GM18511 (cell line): ENCODE results near the gene PCNX2.

Source experiments
- ATAC-seq: cut with Tn5 transposase; IDR thresholded peaks from one replicate; pipeline ENCODE4 v1.9.1; 2021; ENCODE audit warnings: mild to moderate bottlenecking, moderate library complexity; ENCODE audit not compliant: unreplicated experiment

PCNX2 gene

DNA sequence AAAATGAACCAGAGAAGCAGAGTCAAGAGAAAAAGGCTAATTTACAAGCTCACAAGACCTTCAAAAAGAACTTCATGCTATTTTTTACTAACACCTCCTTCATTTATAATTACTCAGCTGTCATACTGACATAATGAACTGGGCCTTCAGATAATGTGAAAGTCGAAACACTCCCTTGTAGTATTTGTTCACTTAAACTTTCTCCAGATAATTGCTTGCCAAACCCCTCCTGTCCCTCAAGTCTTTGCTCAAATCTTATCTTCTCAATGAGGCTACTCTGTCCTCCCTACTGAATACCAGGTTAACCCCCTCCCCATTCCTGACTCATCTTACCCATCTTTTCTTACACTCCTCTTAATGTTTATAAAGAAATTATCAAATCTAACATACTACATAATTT, 20.9 kb upstream of the PCNX2 start:
- no peak for ATAC-seq

DNA sequence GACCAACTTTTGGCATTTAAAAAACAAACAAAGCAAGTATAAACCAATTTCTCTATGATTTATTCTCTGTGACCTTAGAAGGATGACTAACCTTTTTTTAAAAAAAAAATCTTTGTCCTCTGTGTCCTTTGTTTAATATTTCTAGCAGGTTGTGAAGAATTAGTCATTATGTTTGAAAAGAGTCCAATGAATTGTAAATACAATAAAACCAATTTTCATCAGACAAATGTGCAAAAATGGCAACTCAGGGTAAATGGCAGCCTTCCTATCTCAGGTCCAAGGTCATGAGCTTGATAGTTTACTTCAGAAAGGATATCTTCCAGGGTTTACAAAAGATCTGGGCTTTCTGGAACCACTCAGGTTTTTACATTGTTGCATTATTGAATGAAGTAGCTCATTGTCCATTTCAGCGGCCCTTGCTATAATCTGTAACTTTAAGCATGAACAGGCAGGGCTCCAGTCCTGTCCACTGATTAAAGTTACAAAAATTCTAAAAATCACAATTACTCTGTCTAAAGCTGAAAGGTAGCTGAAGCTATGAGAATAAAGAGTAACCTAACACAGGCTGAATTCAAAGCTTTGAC, 20.3 kb upstream of the PCNX2 start:
- no peak for ATAC-seq

DNA sequence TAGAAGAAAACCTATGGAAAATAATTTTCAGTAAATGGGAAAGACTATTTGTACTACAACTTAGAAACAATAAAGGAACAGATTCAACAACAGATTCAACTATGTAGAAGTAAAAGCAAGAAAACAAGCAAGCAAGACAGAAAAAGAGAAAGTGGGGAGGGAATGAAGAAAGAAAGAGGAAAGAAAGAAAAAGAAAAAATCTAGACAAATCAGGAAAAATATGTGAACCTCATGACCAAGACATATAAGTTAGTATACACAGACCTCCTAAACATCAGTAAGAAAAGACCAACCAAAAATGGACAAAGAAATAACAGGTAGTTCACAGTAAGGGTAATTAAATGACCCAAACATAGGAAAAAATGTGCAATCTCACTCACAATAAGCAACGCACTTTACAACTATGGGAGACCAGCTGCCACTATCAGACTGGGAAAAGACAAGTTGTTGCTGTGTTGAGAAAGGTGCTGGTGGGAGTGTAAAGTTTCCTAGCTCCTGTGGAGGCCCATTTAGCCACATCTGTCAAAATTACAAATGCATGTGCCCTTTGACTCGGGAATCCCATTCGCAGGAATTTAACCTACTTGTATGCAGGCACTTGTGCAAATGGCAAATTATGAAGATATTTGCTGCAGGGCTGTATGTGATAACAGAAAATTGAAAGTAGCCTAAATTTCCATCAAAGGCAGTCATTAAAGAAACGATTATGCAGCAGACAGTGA, 18.1 kb upstream of the PCNX2 start:
- no peak for ATAC-seq

DNA sequence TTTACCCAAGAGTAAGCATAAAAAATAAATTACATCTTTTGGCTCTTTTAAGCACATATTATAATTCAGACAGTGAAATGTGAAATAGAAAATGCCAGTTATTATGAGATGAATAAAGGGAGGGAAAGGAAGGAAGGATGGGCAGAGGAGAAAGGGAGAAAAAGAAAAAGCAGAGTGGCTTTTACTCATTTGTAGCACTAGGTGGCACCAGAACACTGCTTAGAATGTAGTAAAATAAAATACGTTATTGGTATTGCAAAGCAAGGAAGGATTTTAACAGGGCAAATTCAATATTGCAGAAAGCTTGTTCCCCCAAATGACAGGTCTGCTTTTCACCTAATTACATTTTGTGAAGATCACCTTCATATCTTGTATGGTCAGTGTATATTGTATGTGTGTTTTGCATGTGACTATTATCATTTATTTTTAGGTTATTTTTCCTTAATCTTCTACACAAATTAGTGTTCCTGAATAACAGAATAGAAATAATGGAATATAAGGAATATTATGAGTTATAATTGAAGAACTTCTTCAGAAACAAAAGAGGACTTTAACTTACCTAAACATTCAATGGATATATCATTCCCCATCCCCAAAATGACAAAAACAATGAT, 9.1 kb upstream of the PCNX2 start:
- ATAC-seq, result peak; percentile 49

DNA sequence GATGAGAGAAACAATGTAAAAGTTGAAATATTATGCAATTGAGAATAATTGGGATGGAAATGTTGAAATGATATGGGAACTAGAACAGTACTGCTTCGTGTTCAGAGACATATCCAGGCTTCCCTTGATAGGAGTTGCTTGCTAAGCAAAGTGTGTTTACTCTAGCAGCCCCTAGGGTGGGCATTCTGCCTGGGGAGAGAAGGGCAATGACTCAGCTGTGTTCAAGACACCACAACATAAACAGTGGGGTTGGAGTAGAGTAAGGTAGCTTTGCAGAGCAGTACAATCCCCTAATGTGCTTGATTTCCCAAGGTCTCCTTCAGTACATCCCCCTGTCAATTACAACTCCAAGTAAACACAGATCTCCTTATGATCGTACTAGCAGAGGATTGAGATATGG, 4.8 kb upstream of the PCNX2 start:
- no peak for ATAC-seq

DNA sequence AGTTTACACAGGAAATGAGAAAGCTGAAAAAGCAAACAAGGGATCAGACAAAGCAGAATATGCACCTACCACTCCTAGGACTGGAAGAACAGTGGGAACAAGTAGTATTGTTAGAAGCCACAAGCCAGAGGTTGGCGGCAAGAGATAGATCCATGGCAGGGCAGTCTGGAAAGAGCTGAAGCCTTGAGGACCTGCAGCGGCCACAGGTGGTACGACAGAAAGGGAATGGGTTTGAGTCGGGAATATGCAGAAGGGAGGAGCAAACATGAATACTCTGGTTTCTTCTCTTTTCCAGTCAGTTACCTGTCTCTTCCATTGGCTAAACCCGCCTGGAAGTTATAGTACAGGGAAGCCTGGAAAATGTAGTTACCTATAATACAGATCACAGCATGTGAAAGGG, 3.9 kb upstream of the PCNX2 start:
- no peak for ATAC-seq

DNA sequence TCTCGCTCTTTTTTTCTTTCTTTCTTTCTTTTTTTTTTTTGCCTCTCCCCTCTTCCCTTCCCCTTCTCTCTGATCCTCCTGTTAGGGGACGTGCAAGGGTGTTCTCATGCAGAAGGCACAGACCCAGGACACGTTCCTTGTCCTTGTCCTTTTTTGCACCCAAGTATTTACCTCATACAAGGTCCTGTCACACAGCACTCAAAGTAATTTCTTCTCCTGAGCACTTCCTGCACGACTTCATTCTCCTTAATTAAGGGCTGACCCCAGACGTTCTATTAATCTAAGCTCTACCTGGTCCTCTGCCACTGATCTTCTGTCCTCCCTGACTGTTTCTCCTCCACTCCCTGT, 424 bp upstream of the PCNX2 start:
- ATAC-seq, result no peak

DNA sequence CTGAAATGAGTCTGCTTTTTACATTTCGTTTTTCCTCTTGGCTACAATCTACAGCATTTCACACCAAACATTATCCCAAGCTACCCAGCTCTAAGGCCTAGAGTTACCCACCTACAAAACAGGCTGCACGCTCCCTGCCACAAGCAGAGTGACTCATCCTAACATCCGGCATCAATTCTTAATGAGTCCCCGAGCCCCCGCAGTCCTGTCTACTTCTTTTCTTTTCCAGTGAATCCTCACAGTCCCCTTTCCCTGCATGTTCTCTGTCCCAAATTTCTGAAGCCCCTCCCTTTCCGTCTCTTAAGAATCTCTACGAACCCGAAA, 650 bp downstream of the PCNX2 start:
- peak; percentile 59 for ATAC-seq

DNA sequence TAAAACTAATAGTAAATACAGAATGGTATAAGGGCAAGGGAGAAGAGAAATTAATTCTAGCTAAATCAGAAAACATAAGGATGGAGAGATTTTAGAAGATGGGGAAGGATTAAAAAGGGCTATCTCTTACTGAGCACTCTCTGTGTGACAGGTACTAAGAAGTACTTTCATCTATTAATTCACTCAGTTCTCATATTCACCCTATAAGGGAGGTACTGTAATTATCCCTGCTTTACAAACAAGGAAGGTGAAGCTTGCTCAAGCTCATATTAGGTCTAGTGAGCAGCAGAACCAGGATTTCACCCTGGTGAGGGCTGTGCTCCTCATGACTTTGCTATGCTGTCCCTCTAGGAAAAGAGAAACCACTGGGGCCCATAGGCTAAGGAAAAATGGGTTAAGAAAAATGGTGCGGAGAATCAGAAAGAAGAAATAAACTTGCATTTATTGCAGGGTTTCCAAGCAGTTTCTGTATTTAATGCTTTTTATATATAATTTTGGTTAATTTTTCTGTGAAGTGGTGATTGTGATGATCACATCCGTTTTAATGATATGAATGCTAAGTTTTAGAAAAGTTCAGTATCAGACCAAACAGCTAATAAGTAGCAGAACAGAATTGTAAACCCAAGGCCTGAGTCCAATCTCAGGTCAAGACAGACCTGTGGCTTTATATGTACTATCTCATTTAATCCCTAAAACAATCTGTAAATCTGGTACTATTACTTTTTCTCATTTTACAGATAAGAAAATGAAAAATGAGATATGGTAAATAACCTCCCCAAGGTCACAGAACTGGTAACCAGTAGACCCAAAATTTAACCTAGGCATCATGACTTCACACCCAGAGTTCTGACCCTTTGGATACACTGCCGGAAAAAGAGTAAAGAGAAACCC, 1.7 kb downstream of the PCNX2 start:
- no peak for ATAC-seq

DNA sequence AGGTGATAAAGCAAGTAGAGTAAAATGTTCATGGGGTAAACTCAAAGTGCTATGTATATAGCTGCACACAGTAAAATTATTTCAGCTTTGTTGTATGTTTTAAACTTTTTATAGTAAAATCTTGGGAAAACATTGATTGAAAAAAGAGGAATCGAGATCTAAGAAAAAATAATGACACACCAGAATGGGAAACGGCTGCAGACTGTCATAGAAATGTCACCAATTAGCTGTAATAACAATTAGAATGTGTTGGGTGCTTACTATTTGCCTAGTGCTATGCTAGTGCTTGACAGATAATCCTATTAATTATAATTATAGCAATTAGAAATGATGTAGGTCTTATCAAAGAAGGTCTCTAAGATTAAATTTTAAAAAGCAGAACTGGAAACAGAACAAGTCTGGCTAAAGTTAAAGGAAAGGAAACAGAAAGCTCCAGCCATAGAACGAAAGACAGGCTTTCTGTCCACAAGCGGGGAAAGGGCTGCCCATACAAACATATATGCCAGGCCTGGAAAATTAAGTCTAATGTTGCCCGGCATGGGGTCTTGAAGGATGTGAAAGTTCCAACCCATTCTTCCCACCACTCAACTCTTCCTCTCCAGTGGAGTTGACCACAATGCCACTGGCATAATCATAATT, 5.0 kb downstream of the PCNX2 start:
- no peak for ATAC-seq

DNA sequence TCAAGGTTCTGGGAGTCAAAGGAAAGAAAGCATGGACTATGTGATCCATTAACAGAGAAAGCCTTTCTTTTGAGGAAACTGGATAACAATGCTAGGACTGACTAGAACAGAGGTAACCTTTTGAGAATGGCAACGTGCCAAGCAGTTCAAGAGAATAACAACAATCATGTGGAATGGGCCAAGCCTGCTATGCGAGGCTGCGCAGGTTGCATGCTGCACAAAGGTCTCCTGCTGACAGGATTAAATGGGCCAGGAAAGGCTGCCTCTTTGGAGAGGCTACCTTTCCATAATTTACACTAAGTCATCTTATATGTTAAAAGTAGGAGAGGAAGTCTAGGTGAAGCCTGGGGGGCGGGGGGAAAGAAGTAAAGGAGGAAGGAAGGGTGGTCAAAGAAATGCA, 5.8 kb downstream of the PCNX2 start:
- ATAC-seq, result no peak

DNA sequence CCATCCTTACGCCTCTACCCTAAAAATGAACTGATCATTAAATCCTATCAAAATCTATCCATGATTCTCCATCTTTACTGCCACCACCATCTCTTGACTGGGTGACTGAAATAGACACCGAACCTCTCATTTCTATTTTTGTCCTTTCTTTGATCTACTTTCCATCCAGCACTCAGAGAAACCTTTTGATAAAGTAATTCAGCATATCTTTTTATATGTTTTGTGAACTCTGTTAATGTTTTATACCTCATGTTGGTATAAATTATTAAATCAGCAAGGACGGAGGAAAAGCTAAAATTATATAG, 13.0 kb downstream of the PCNX2 start:
- ATAC-seq, result no peak

DNA sequence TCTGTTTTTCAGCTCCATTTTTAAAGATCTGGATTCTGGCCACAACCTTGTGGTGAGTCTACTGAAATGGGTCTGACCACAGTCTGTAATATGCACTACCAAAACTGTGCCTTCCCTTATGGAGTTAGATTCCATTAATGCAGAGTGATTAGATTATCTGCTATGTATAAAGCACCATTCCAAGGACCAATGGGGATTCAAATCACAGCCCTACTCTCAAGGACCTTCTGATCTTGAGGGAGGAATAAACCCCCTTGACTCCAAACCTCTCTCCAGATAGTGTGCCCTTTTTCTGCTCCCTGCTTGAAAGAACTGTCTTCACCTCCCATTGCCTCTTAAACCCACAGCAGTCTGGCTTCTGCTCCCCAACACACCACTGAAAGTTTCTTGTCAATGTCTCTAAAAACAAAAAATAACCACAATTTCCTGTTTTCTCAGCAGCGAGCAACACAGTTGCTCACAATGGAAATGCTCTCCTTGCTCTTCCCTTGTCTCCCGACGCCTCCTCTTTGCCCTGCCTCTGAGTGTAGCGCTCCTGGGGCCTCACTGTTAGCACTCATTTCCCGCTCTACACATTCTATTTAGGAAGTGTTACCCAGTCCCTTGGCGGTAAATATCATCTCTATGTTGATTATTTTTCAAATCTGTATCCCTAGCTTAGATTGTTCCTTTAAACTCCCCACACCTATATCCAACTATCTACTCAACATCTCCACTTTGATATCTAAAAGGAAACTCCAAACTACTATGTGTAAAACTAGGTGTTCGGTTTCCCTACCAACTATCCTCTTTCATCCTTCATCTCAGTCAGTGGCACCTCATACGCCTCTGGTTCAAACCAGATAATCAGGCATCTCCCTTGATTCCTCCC, 13.6 kb downstream of the PCNX2 start:
- peak; percentile 95 for ATAC-seq

DNA sequence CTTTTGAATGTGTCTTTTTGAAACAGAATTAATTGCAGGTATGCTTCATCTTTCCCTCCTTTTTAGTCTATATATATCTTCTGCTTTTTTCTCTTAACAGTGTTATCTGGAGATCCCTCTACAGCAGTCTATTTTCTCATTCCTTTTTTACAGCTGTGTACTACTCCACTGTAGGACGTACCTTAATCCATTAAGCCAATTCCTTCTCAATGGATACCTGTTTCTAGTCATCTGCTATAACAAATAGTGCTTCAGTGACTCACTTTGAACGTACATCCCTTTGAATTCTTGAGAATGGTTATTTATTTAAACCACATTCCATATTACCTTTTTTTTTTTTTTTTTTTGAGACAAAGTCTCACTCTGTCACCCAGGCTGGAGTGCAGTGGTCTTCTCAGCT, 15.6 kb downstream of the PCNX2 start:
- no peak for ATAC-seq

DNA sequence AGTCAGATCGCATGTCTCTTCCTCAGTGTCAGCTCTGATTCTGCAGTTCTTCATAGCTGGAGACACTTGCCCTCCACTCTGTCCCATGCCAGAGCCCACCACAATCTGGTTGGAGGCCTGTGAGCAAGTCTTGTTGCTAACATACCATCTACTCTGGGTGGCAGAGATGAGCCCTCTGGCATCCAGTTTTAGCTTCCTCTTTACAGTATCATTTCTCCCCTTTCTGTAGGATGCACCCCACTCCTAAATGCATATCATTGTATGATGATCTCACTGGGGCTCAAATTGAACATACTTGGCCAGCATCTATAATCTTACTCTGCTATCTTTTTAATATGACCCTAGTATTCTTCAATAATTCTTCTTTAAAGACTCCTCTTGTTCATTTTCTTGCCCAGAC, 16.9 kb downstream of the PCNX2 start:
- no peak for ATAC-seq

DNA sequence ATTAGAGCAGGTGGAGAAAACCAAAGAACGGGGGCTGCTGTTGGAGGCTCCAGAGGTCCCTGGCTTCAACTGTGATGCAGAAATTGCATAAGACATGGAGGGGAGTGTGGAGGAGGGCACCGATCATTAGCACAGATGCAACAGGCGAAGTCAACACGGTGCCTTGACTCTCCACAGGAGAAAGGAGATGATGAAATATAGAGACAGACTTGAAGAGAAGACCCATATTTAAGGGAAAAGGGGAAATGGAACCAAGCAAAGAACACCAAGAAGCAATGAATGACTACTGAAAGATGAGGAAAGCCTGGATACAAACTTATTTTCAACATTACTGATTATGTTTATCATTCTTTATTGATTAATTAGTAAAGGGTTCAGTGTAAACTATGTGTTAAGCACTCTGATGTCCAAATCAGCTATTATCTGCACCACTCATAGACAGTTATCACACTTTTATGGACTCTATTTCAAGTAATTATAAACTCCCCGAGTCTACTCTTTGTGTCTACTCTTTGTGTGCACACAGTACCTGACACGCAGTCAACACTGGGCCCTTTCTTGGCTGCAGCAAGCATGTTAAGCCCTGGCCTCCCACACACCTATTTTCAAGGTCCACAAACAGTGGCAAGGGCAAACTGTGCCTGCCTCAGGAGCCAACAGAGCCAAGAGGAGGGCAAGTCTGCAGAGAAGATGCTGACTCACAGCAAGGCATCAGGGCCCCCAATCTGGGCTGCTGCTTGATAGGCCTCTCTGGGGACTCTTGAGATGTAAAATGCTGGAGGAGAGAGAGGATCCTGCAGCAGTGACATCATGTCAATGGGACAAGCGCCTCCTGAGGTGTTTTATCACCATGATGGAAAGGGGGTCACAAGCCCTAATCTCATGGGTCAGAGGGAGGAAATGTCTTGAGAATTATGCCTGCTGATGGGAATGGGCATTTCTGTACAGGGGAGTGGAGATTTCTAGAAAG, 17.6 kb downstream of the PCNX2 start:
- no peak for ATAC-seq

DNA sequence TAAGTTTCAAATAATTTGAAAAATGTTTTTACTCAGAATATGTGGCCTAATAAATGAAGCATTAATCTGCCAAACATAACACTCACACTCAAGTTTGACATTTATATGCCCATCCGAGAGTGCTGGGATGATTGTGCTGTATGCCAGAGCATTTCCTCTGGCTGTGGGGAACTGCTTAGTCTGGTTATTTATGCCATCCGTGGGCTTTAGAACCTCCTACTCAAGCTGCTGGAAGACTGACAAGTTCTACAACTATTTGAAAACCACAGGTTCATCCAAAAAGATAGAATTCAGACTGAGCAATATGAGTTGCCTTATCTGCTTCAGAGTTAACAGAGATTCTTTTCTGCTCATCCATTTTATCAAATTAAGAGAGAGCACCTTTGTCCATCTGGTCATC, 25.9 kb downstream of the PCNX2 start:
- ATAC-seq, result no peak

DNA sequence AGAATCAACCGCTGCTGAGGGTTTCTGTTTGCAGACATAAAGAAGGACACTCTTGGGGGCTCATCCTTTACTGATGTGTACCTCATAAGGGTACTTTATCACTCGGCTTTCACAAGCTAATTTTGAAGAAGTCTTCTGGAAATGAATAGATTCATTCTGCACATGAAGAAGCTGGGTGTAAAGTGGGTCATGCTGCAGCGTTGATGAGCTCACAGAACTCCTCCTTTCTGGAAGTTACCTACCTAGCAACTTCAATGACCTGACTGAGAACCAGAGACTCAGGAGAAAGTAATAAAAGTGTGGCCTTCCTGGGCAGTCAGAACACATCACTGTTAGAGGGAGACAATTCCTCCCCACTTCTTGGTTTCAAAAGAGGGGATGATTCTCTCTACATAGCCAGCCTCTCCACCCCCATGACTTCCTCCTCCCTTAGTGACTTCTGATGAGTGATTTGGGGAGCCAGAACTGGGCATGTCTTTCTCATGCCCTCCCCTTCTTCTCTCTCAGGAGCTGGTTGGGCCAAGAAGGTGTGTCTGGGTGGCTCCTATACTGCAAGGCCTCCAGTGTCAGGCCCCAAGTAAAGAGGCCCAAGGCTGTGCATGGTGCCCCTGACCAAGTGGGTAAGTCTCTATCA, 27.0 kb downstream of the PCNX2 start:
- no peak for ATAC-seq

DNA sequence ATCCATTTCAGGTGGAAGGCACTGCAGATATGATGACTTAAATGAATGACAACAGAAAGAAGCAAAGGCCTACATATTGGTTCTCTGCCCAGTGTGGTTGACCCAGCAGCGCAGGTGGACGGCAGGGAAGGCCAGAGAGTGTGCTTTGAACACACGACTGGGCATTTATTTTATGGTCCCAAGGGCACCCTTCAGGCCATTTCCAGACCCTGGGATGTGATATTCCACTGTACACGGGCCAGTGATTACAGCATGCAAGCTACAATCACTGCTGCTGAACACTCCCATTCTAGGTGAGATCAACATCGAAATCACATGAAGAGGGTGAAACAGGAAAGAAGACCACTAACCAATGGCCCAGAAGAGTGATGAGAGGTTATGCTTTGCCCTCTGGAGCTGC, 33.8 kb downstream of the PCNX2 start:
- ATAC-seq, result peak; percentile 20
